K562 (cell line): ENCODE data around the gene MDN1. TPM values are rescaled to one million over a fixed set of nuclear protein-coding genes. Genes with fewer than 3 reads are reported as not detected.

Source experiments
- CAMTA2 ChIP-seq: fragments of 250-450 bp; sonication (Bioruptor Pico); conservative IDR thresholded peaks from 2 replicates; pipeline ENCODE4 v1.5.1; 2022
- CBX2 ChIP-seq: fragments of 200-600 bp; sonication (generic); IDR thresholded peaks from one replicate; pipeline ENCODE4 v1.6.1; 2012; ENCODE audit warnings: mild to moderate bottlenecking, low read length, inconsistent platforms; ENCODE audit not compliant: insufficient read depth, poor library complexity, severe bottlenecking
- ELF1 ChIP-seq: fragments of 200-800 bp; sonication (Bioruptor generic); IDR thresholded peaks from 2 replicates; pipeline ENCODE4 v1.6.1; 2016; ENCODE audit warnings: missing genetic modification characterization, missing compliant biosample characterization
- FOS ChIP-seq: IDR thresholded peaks from 3 replicates; pipeline ENCODE4 v1.6.1; 2011; ENCODE audit not compliant: insufficient read length; ENCODE audit errors: extremely low read depth
- FOXJ2 ChIP-seq: fragments of 200-800 bp; sonication (Bioruptor generic); IDR thresholded peaks from 2 replicates; pipeline ENCODE4 v1.6.1; 2016; ENCODE audit warnings: missing genetic modification characterization, missing compliant biosample characterization
- KLF13 ChIP-seq: fragments of 450-650 bp; IDR thresholded peaks from 2 replicates; pipeline ENCODE4 v1.6.1; 2016; ENCODE audit warnings: missing genetic modification characterization, low read depth, mild to moderate bottlenecking, missing compliant biosample characterization, moderate library complexity, borderline replicate concordance
- MCM2 ChIP-seq: fragments of 450-650 bp; IDR thresholded peaks from 2 replicates; pipeline ENCODE4 v1.6.1; 2017; ENCODE audit warnings: low read depth, mild to moderate bottlenecking
- MYNN ChIP-seq, 2 experiments: sonication (generic); formaldehyde crosslinking in 1 of 2; IDR thresholded peaks; 2 replicates each; pipeline versions ENCODE4 v1.5.0 to v1.6.1; 2016 to 2020; ENCODE audit warnings: antibody characterized with exemption in 1 of 2, missing genetic modification reagents in 1 of 2
- PHF8 ChIP-seq: fragments of 200-600 bp; sonication (generic); IDR thresholded peaks from 2 replicates; pipeline ENCODE4 v1.6.1; 2012; ENCODE audit warnings: mixed run types, mild to moderate bottlenecking, inconsistent platforms, low read length, moderate library complexity, borderline replicate concordance
- POLR2A ChIP-seq: fragments of 450-650 bp; conservative IDR thresholded peaks from 2 replicates; pipeline ENCODE4 v1.6.1; 2016
- POLR2G ChIP-seq: fragments of 200-400 bp; formaldehyde crosslinking; IDR thresholded peaks from 2 replicates; pipeline ENCODE4 v1.6.1; 2017; ENCODE audit warnings: low read depth, mild to moderate bottlenecking, antibody characterized with exemption, low read length, moderate library complexity
- PPARD ChIP-seq: fragments of 250-450 bp; sonication (Bioruptor Pico); IDR thresholded peaks from 2 replicates; pipeline ENCODE4 v1.8.0; 2022; ENCODE audit warnings: inconsistent platforms, mild to moderate bottlenecking, moderate library complexity
- PURB ChIP-seq: sonication (generic); formaldehyde crosslinking; IDR thresholded peaks from 2 replicates; pipeline ENCODE4 v1.9.0; 2021; ENCODE audit warnings: low read depth, mild to moderate bottlenecking, missing genetic modification reagents
- SAP30 ChIP-seq: fragments of 200-600 bp; sonication (generic); IDR thresholded peaks from 2 replicates; pipeline ENCODE4 v1.6.1; 2012; ENCODE audit warnings: borderline replicate concordance, low read depth, mild to moderate bottlenecking, moderate library complexity, low read length, control low read depth, inconsistent platforms; ENCODE audit not compliant: insufficient read depth, poor library complexity, severe bottlenecking
- SMARCA5 ChIP-seq: fragments of 450-650 bp; IDR thresholded peaks from 2 replicates; pipeline ENCODE4 v1.6.1; 2016
- SREBF2 ChIP-seq: sonication (generic); formaldehyde crosslinking; IDR thresholded peaks from 2 replicates; pipeline ENCODE4 v1.4.0; 2020; ENCODE audit warnings: mild to moderate bottlenecking, missing genetic modification reagents
- TCF15 ChIP-seq: fragments of 250-450 bp; sonication (Bioruptor Pico); IDR thresholded peaks from 2 replicates; pipeline ENCODE4 v1.8.0; 2022; ENCODE audit warnings: moderate library complexity, mild to moderate bottlenecking, inconsistent platforms
- TCF7L2 ChIP-seq: fragments of 150-350 bp; IDR thresholded peaks from 2 replicates; pipeline ENCODE4 v1.6.1; 2016; ENCODE audit warnings: low read depth, mild to moderate bottlenecking, low read length, moderate library complexity
- THRA ChIP-seq: fragments of 450-650 bp; IDR thresholded peaks from 2 replicates; pipeline ENCODE4 v1.6.1; 2017; ENCODE audit warnings: mild to moderate bottlenecking, moderate library complexity
- YBX1 ChIP-seq: fragments of 450-650 bp; IDR thresholded peaks from 2 replicates; pipeline ENCODE4 v1.7.1; 2016; ENCODE audit warnings: mild to moderate bottlenecking
- ZFP30 ChIP-seq: fragments of 250-450 bp; sonication (Bioruptor Pico); IDR thresholded peaks from 2 replicates; pipeline ENCODE4 v1.8.0; 2022; ENCODE audit warnings: moderate library complexity, mild to moderate bottlenecking, inconsistent platforms, borderline replicate concordance
- ZFPM2 ChIP-seq: fragments of 250-450 bp; sonication (Bioruptor Pico); IDR thresholded peaks from 2 replicates; pipeline ENCODE4 v1.5.1; 2022; ENCODE audit warnings: mild to moderate bottlenecking
- ZNF232 ChIP-seq: sonication (generic); formaldehyde crosslinking; IDR thresholded peaks from 2 replicates; pipeline ENCODE4 v1.8.0; 2022; ENCODE audit warnings: mild to moderate bottlenecking, missing genetic modification reagents
- ZNF253 ChIP-seq: fragments of 250-450 bp; sonication (Bioruptor Pico); conservative IDR thresholded peaks from 2 replicates; pipeline ENCODE4 v1.6.1; 2021; ENCODE audit warnings: mild to moderate bottlenecking
- ZNF639 ChIP-seq, 2 experiments: fragments of 200-800 bp in 1 of 2; sonication (Bioruptor generic) in 1 of 2; sonication (generic) in 1 of 2; formaldehyde crosslinking in 1 of 2; IDR thresholded peaks in 1 of 2; conservative IDR thresholded peaks in 1 of 2; 2 replicates each; pipeline versions ENCODE4 v1.5.0 to v1.6.1; 2016 to 2020; ENCODE audit warnings: missing compliant biosample characterization in 1 of 2, missing genetic modification characterization in 1 of 2, missing genetic modification reagents in 1 of 2
- polyA plus RNA-seq, 8 experiments: library from polyadenylated mRNA; depleted of rRNA in 4 of 8; stranded (reverse) in 5 of 8; unstranded in 3 of 8; fragments of >200 nt; fragmentation: Nextera tagmentation in 2 of 8; fragmentation: Illumina TruSeq in 1 of 8; extraction: Ambion mirVana in 2 of 8; extraction: Trizol in 1 of 8; gene quantifications; 2 replicates each; pipeline versions ENCODE4 v1.2.1 to v1.2.3, GENCODE V29; 2011 to 2014; ENCODE audit warnings: inconsistent platforms in 1 of 8, missing spikeins in 1 of 8
- total RNA-seq, 7 experiments: library from RNA; depleted of rRNA in 6 of 7; stranded (reverse); fragments of >200 nt in 6 of 7; fragmentation: Illumina TruSeq in 2 of 7; extraction: Trizol in 2 of 7; gene quantifications; 2 replicates each; pipeline versions ENCODE4 v1.2.1 to v1.2.3, GENCODE V29; 2011 to 2021; ENCODE audit warnings: low replicate concordance in 1 of 7

The MDN1 gene
- total and polyA plus RNA-seq, 9 of the 15 experiments (the other 6 are each of a cell fraction or from before 2014, with no cell fraction given), result 25.6 to 93.6 (median 43.0) TPM

- TF ChIP-seq SAP30 (no peak), YBX1 (no peak), ZNF253 (CRISPR knock-in tag) (no peak), KLF13 (tag) (no peak), PHF8 (peak; percentile 99), ZFP30 (CRISPR knock-in tag) (no peak), ZFPM2 (no peak), POLR2A (peak; percentile 97), SMARCA5 (no peak), CBX2 (no peak), POLR2G (peak; percentile 92), TCF7L2 (no peak), ELF1 (tag) (peak; percentile 89), MYNN (IDR thresholded peaks at IDR 0.05) (no peak), MYNN (CRISPR knock-in tag; IDR thresholded peaks at IDR 0.05) (no peak), CAMTA2 (no peak), FOXJ2 (tag) (0 out of 2 replicates have a peak, but pooled peaks have one; percentile 69), FOS (no peak), MCM2 (no peak), ZNF639 (CRISPR knock-in tag; conservative IDR thresholded peaks at IDR 0.05 in 1 of 2, IDR thresholded peaks at IDR 0.05 in 1 of 2) (peak in 1 of 2 experiments; percentile 44; a peak in 2 of 4 replicates), SREBF2 (CRISPR knock-in tag) (no peak), PPARD (CRISPR knock-in tag) (no peak), PURB (no peak), TCF15 (CRISPR knock-in tag) (no peak), ZNF232 (CRISPR knock-in tag) (no peak), THRA (no peak)
These were observed 181.0 kb downstream of the MDN1 start, which contains the start of gene LYRM2 (continued) for GRCh38 chr6:89638320-89639195.
